Measurements from ENCODE around the gene FZD8. TPM values are rescaled to one million over a fixed set of nuclear protein-coding genes. Genes with fewer than 3 reads are reported as not detected.
"Not testable (repeated sequence)": the region's sequence is repeated elsewhere in the genome, so short reads cannot be mapped to it uniquely, and the experiment has no call there.

FZD8 gene, protein sequence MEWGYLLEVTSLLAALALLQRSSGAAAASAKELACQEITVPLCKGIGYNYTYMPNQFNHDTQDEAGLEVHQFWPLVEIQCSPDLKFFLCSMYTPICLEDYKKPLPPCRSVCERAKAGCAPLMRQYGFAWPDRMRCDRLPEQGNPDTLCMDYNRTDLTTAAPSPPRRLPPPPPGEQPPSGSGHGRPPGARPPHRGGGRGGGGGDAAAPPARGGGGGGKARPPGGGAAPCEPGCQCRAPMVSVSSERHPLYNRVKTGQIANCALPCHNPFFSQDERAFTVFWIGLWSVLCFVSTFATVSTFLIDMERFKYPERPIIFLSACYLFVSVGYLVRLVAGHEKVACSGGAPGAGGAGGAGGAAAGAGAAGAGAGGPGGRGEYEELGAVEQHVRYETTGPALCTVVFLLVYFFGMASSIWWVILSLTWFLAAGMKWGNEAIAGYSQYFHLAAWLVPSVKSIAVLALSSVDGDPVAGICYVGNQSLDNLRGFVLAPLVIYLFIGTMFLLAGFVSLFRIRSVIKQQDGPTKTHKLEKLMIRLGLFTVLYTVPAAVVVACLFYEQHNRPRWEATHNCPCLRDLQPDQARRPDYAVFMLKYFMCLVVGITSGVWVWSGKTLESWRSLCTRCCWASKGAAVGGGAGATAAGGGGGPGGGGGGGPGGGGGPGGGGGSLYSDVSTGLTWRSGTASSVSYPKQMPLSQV
- total RNA-seq (2014; rRNA removed; shearing (Covaris generic); ENCODE audit: low replicate concordance) = 23.4 and 26.5 TPM in 2 replicates

GRCh38 chr10:35642035-35642792 is at the start of gene FZD8:
Gene FZD8, minus strand, starts transcription at chr10:35642296. Its CDS starts 867 bp downstream, at chr10:35641429.
- peak; percentile 97 for DNase-seq (ENCODE audit: low read depth)
- in situ Hi-C loops (cut with HindIII; ENCODE audit: low pct_unique_long_range_greater_than_20kb, low sequenced_read_pairs) = no loop called here

- in situ Hi-C loops (cut with HindIII; ENCODE audit: low pct_unique_long_range_greater_than_20kb, low sequenced_read_pairs) = no loop called here
- DNase-seq (ENCODE audit: low read depth) = no peak
Observed at GRCh38 chr10:35691522-35692236, 49.6 kb upstream of the FZD8 start.

DNA sequence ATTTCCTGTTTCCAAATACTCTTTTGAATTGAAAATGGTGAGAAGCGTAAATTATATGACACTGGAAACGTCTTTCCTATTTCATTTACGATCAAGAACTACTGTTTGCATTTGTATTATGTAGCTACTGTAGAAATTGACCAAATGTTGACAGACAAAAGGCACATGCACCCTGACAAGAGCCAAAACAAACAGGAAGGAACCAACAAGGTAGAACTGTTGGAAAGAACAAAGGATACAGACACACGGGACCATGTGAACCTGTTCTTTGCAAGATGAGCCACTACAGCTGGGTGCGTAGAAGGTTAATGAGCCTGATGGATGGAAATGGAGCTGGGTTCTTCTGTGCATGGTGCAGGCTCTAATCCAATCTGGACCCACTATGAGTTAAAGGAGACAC is 48.4 kb upstream of the FZD8 start:
- no peak for DNase-seq (ENCODE audit: low read depth)
- in situ Hi-C loops (cut with HindIII; ENCODE audit: low pct_unique_long_range_greater_than_20kb, low sequenced_read_pairs) = no loop called here

DNA sequence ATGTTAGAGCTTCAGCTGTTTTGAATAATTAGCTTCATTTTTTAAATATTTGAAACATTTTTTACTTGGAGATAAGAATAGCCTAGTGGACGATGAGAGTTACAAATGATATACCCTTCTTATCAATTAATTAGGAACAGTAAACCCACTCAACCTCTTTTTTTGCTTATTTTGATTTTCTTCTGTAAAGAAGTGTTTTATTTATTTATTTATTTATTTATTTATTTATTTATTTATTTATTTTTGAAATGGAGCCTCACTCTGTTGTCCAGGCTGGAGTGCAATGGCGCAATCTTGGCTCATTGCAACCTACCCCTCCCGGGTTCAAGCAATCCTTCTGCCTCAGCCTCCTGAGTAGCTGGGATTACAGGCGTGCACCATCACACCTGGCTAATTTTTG is 43.8 kb upstream of the FZD8 start:
- in situ Hi-C loops (cut with HindIII; ENCODE audit: low pct_unique_long_range_greater_than_20kb, low sequenced_read_pairs) = not testable (repeated sequence)

DNA sequence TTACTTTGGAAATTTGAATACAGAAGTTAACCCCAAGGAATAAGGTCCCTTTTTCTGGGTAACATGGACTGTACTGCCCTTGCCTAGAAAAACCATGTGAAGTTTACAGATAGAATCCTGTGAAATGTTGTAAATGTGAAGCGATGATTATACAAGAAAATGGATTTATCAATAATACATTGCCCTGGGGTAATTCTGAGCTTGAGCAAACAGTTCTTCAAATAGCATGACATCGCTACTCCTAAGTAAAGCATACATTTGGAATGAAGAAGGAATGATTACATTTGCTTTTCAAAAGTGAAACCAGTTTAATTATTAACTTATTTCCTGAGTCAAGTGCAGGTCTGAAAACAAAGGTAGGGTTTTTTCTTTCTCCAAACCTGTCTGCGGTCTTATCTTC is 43.3 kb upstream of the FZD8 start:
- DNase-seq (ENCODE audit: low read depth) = peak; percentile 49
- in situ Hi-C loops (cut with HindIII; ENCODE audit: low pct_unique_long_range_greater_than_20kb, low sequenced_read_pairs) = no loop called here

More for the DNA sequence above, 43.8 kb upstream of the FZD8 start:
- not testable (repeated sequence) for DNase-seq (ENCODE audit: low read depth)

GRCh38 chr10:35684586-35684985 is 42.5 kb upstream of the FZD8 start:
- DNase-seq (ENCODE audit: low read depth) = no peak
- in situ Hi-C loops (cut with HindIII; ENCODE audit: low pct_unique_long_range_greater_than_20kb, low sequenced_read_pairs) = no loop called here

DNA sequence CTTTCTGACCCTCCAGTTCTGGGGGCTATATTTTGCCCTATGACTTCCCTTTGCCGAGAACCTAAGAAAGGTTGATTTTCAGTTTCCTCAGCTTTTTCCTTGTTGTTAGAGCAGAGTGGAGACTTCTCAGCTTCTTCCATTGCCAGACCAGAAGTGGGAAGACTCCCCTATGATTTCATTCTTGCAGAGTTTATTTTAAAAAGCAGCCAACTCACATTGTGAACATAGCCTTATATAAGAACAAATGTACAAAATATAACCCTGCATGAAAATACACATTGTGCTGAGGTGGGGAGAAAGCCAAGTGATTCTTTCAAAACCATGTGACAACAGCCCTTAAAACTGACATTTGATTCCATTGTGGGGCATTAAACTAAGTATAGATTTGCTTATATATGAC is 33.8 kb upstream of the FZD8 start:
- in situ Hi-C loops (cut with HindIII; ENCODE audit: low pct_unique_long_range_greater_than_20kb, low sequenced_read_pairs) = no loop called here
- no peak for DNase-seq (ENCODE audit: low read depth)

- no peak for DNase-seq (ENCODE audit: low read depth)
- in situ Hi-C loops (cut with HindIII; ENCODE audit: low pct_unique_long_range_greater_than_20kb, low sequenced_read_pairs) = no loop called here
Observed at GRCh38 chr10:35674843-35675242, 32.7 kb upstream of the FZD8 start.

DNA sequence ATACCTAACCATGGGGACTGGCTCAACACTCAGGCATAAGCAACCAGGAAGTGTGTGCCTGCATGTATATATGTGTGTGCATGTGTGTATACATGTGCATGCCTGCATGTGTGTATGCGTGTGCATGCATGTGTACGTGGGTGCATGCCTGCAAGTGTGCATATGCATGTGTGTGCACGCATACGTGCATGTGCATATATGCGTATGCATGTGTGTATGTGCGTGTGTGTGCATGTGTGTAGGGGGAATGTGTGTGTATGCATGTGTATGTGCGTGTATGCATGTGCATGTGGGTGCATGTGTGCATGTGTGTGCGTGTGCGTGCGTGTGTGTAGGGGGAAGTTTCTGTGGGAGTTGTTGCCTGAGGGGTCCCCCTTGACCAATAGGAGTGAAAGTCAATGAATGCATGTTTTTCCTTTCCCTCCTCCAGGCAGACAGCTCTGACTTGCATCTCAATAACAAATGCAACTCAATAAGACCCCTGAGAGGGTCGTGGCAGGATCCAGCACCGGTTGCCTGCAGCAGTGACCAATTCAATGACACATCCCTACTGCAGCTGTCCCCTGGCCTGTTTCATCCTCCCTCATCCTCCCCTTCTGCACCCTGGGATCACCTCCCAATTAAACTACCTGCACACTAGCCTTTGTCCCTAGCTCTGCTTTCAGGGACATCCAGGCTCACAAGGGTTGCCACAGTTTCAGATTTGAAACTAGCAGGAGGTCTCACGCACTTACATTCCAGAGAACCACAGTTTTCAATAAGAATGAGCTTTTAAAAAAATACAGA is 27.0 kb upstream of the FZD8 start:
- in situ Hi-C loops (cut with HindIII; ENCODE audit: low pct_unique_long_range_greater_than_20kb, low sequenced_read_pairs) = no loop called here
- DNase-seq (ENCODE audit: low read depth) = no peak

GRCh38 chr10:35667971-35668370 is 25.9 kb upstream of the FZD8 start:
- in situ Hi-C loops (cut with HindIII; ENCODE audit: low pct_unique_long_range_greater_than_20kb, low sequenced_read_pairs) = no loop called here
- DNase-seq (ENCODE audit: low read depth) = no peak

DNA sequence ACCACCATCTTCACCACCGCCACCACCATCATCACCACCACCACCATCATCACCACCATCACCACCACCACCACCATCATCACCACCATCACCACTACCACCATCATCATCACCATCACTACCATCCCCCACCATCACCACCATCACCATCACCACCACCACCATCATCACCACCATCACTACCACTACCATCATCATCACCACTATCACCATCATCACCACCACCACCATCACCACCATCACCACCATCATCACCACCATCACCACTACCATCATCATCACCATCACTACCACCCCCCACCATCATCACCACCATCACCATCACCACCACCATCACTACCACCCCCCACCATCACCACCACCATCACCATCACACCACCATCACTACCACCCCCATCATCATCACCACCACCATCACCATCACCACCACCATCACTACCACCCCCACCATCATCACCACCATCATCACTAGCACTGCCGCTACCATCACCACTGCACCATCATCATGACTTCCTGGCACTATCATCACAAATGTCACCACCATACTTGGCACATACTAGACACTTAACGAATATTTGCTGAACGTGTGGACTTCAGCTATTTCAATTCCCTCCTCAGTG is 25.3 kb upstream of the FZD8 start:
- in situ Hi-C loops (cut with HindIII; ENCODE audit: low pct_unique_long_range_greater_than_20kb, low sequenced_read_pairs) = no loop called here
- DNase-seq (ENCODE audit: low read depth) = no peak

DNA sequence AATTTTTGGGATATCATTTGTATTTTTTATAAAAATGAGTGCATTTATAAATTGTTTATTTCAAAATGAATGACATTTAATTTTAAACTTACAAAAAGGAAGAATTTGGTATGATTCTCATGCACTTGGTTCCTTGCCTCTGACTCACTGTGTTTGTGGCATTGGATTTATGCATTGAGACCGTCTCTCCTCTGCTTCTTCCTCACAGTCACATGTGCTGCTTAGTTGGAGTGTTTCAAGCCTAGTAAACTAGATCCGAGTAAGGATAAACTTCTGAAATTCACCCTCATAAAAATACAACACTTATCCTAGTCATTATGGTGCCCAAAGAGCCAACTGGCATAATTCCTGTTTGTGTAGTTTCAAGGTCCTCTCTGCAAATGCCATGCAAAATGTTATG is 19.1 kb upstream of the FZD8 start:
- in situ Hi-C loops (cut with HindIII; ENCODE audit: low pct_unique_long_range_greater_than_20kb, low sequenced_read_pairs) = no loop called here

DNA sequence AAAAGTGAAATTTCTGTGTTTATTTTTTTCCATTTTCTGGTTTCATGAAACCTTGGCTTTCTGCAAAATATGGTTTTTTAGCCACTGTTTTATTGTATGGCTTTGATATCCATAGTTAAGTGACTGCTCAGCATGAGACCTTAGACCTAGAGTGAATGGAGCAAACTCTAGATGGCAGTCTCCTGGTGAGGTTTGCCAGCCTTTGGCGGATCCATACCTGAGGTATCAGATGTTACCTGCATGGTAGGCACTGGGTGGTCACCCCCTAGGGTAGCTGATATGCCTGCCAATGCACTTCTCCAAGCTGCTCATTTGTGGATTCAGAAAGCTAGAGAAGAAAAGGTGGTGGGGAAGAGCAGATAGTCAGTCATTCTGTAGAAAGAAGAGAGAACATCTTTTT is 17.4 kb upstream of the FZD8 start:
- in situ Hi-C loops (cut with HindIII; ENCODE audit: low pct_unique_long_range_greater_than_20kb, low sequenced_read_pairs) = no loop called here

More for the DNA sequence above, 19.1 kb upstream of the FZD8 start:
- no peak for DNase-seq (ENCODE audit: low read depth)

DNA sequence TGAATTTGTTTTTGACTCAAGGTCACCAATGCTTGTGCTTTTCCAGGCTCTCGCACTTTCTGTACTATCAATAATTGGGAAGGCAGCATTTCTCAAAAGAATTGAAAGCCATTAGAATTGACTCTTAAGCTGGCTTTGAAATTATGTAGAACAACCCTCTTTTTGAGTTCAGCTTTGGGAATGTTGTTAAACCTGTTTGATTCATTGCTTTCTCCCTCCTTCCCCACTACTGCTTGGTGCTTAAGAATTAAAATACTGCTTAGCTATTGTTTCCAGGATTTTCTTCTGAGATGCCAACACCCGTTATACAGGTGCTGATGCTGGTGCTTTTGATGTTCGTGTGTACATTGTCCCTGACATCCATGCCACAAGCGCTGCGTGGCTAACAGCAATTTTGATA is 15.5 kb upstream of the FZD8 start:
- no peak for DNase-seq (ENCODE audit: low read depth)
- in situ Hi-C loops (cut with HindIII; ENCODE audit: low pct_unique_long_range_greater_than_20kb, low sequenced_read_pairs) = no loop called here

More for the DNA sequence above, 17.4 kb upstream of the FZD8 start:
- no peak for DNase-seq (ENCODE audit: low read depth)

DNA sequence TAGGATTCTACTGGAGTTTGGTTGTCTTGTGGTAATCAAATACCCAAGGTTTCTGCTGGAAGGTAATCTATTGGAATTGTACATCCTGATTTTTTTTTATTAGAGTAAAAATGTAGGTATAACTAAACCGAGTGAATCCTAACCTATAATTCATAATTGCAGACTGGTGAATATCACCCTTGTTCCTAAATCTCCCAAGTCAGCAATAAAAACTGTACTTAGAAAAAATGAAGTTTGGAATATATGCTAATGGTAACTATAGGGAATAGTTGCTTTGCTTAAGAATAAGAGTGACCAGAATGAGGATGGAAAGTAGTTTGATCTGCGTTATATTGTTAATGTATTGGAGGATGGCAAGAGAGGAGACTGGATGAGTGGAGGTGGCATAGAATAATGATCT is 10.7 kb upstream of the FZD8 start:
- no peak for DNase-seq (ENCODE audit: low read depth)
- in situ Hi-C loops (cut with HindIII; ENCODE audit: low pct_unique_long_range_greater_than_20kb, low sequenced_read_pairs) = no loop called here

DNA sequence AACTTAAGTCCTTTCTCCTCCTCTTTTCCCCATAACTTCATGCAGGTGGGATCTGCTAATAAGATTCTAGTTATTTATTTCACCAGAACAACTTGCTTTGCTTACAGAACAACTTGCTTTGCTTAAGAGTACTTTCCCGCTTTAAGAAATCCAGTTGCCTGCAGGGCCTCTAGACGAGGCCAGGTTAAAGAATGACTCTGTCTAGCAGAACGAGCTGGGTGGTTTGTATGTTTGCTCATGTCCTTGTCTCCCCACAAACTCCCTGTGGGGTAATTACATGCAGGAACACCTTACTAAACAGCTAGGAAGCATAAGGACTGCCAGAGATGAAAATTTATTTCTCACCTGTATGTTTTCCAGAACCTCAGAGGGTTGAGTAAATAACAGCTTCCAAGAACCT is 8.8 kb upstream of the FZD8 start:
- no peak for DNase-seq (ENCODE audit: low read depth)
- in situ Hi-C loops (cut with HindIII; ENCODE audit: low pct_unique_long_range_greater_than_20kb, low sequenced_read_pairs) = no loop called here

Data from Caki2 (cell line).